Cerebellar nuclear complex (tissue), 1 donor: Measurements from ENCODE around the gene ANKRD55.

Experiments used
- DNase-seq, 2 experiments: peaks; one replicate each; lab custom pipeline; 2025; lab: John Stamatoyannopoulos, UW

ANKRD55 gene

DNA sequence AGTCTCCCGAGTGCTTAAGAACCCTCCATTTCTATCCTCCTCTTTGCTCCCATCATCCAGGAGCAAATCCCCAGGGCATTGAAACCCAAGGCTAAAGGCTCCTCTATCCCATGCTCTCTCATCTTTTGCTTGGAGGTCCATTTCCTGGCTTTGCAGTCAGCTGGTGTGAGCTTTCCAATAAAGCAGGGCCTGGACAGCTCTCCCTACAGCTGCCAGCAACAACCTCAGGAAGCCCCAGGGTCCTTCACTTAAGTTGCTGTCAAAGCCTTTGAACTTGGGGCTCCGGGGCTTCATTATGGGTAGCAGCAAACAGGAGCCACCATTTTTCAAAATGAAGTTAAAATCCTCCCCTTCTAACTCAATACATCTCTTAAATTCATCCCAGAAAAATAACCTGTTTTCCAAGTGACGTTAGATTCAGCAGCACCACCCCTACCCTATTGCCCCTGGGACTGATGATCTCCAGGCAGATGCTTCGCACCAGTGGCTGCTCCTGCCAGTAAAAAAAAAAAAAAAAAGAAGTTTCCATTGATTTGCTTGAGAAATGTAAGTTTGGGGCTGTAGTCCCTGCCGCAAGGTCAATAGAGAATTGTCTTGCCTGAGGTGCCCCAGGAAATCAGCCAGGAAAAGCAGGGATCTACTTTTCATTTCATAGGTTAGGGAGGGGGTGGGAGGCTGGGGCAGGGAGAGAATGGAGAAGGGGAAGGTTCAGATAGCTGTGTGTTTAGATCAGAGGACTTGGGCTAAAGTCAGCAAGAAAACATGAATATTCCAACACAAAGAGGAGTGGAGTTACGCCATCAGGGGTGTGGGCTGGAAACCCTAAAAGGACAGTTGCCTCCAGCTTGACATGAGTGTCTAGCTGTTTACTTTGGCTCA lies 154.6 kb downstream of the ANKRD55 start:
- no peak for DNase-seq

DNA sequence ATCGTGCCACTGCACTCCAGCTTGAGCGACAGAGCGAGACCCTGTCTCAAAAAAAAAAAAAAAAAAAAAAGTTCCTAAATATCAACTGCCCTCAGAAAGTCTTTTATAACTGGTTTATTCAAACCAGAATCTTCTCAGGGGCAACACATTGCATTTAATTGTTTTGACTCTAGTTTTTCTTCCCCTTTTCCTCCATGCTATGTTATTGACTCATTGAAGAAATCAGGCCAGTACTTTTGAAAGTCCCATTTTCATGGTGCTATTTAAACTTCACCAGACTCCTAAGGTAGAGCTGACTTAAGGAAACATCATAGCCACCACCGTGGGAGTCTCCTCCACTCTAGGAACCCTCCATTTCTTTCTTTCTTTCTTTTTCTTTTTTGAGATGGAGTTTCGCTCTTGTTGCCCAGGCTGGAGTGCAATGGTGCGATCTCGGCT lies 155.3 kb downstream of the ANKRD55 start:
- no peak for DNase-seq

GRCh38 chr5:56076486-56076885 lies 156.6 kb downstream of the ANKRD55 start:
- DNase-seq: no peak

DNA sequence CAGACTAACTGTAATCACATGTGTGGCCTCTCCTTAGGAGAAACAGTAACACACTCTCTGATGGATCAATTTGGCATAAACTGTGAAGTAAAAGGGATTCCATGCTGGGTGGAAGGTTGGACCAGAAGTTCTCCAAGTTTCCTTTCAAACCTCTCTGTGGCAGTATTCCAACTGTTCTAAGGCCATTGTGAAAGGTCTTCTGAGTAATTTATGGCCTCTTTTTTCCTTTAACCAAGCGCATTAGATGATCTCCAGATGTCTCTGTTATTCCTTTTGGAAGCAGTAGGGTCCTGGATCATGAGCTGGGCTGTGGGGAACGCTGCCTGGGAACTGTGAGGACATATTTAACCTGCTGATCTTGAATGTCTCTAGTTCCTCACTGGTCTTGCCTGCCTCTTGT lies 157.8 kb downstream of the ANKRD55 start:
- DNase-seq: no peak

DNA sequence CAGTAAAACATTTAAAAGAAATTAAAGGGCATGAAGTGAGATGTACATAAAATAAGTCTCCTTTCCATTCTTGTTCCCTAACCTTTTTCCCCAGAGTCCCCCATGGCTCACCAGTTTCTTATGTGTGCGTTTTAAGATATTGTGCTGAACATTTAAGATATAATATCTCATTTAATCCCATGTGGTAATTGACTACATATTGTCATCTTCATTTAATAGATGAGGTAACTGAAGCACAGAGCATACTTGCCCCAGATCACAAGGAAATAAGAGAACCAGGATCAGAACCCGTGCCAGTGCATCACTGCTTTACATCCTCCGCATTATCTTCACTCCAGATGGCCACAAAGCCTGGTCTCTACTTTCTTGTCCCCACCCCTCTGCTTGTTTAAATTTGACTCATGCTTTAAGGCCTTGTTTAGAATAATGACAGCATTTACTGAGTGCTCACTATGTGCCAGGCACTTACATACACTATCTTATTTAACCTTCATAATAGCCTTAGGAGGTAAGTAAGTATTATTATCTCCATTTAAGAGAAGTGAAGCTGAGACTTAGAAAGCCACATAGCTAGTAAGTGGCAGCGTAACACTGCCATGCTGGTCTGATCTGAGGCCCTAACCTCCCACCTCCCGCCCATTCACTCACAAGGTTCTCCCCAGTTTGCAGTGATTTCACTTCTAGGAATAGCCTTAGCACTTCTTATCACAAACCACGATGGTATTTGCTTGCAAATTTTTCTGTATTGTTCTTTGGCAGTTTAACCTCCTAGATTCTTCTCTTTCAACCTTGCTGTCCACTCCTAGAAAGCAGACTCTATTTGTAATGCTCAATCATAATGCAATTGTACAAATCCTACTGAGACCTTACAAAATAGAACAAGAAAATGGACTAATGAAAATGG lies 160.0 kb downstream of the ANKRD55 start:
- DNase-seq: no peak

DNA sequence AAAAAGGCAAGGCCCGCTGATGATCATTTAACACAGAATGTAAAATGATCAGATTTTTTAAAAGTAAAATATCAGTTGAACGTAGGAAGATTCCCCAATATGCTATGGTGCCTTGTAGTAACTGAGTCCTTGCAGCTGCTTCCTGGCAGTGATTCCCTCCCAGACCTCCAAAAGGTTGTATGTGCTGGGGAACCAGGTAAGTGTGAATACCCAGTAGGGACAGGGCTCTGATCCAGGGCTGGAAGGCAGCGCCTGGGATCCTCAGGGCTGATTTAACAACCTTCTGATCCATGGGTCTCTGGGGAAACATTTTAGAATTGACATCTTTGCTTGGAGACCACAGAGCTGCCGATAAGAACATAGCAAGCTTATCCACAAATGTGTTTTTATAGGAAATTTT lies 161.7 kb downstream of the ANKRD55 start:
- no peak for DNase-seq

DNA sequence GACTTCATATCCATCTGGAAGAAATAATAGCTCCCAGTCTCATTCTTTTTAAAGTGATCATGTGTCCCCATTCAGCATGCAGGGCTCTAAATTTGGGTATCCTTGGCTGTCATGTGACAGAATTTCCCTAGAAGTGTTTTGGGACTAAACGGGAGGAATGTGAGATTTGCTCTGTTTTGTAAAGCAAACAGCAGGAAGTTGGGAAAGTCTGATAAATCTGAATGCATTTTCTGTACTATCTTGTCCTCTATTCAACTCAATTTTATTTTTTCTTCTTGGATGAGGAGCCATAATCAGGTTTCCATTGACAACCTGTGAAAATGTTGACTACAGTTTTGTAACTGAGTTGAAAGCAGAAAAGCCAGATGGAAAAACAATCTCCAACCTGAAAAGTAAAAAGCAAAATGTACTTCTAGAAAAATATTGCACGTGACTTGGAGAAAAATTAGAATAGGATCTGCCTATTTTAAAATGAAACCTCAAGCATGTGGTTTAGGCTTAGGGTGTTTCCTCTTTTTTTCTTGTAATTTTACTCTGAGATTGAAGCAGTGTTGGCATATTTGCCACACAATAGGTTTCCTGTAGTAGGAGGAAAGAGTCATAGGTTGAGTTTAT lies 162.2 kb downstream of the ANKRD55 start:
- DNase-seq: no peak

DNA sequence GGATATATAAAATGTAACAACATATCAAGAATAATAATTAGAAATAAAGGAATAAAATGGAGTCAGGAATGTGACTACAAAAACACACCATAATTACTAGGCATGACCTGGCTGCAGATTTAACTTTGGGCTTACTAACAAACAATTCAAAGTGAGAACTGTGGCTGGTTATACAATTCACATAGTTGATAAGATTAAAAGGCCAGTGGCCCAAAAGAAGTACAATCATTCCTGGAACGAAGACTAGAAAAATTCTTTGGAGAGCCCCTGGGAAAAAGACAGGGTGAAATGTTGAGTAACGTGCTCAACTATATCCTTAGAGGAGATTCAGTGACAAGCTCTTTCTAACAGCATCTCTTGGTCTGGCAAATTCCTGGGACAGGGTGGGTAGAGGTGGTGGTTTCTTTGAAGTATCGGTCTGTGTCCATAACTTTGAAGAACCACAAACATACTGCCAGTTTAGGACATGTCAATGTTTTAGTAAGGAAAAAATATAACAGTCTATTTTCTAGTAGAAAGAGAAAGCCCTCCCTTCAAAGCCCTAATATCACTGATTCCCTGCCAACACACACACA lies 163.4 kb downstream of the ANKRD55 start:
- DNase-seq: no peak

DNA sequence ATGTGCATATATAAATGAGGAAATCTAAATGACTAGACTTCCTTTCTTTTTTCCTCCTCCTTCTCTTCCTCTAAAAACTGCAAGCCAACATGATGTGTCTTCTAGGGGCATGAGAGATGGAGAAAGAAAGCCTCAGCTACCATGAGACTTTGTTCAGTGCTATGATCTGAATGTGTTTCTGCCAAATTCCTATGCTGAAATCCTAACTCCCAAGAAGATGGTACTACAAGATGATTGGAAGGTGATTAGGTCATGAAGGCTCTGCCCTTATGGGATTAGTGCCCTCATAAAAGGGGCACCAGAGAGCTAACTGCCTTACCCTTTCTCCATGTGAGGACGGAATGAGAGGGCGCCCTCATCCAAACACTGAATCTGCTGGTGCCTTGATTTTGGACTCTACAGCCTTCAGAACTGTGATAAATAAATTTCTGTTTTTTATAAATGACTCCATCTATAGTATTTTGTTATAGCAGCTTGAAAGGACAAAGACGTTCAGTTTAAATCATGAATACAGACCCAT lies 166.1 kb downstream of the ANKRD55 start:
- DNase-seq: no peak

DNA sequence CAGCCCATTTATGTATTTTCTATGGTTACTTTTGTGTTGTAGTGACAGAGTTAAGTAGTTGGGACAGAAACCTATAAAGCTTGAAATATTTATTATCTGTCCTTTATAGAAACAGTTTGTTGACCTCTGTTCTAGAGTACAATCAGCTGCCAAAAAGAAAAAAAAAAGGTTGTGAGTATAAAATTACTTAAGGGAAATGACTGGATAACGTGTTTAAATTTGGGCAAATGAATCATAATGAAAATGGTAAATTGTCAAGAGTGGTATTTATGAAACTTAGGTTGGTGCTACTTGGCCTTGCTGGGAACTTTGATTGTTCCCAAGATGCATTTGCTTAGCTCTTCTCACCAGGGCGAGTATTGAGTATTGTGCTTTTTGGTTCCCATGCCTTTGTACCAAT lies 168.1 kb downstream of the ANKRD55 start:
- no peak for DNase-seq

- no peak for DNase-seq
Measured at GRCh38 chr5:56060276-56061110, 172.6 kb downstream of the ANKRD55 start.

GRCh38 chr5:56059854-56060253 lies 173.3 kb downstream of the ANKRD55 start:
- no peak for DNase-seq

DNA sequence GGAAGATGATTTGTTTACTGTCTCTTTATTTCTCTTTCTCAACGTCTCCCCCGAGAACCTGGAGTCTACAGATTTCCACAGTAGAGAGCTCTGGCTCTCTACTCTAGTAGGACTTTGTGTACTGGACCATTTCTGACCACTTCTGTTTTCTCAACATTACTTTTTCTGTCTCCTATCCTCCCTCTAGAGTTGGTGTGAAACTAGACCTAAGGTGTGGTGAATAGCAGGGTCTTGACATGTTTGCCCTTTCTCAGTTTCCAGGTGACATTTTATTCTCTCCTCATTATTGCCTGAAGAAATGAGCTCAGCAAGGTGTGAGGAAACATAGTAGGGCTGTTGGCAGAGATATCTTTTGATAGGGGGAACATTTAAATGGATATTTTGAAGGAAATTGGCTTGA lies 176.3 kb downstream of the ANKRD55 start:
- DNase-seq: no peak

- DNase-seq: no peak
Measured at GRCh38 chr5:56055859-56056258, 177.3 kb downstream of the ANKRD55 start.

DNA sequence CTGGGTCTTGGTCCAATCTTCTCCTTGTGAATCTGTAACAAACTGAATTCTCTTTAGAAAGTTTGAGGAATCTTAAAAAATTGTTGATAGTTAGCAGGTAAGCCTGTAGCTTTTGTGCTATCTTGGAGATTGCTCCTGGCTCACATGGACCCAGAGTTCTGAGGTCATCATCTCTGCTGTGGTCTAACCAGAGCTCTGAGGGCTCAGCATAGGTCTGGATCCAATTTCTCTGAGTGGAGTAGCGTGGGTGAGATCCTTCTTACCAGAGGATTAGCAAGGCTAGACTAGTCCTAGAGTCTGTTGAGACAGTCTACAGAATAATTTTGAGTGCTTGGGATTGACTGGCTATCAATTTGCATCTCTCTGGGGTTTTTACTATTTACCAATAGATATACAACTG lies 177.8 kb downstream of the ANKRD55 start:
- no peak for DNase-seq

GRCh38 chr5:56054666-56055065 lies 178.5 kb downstream of the ANKRD55 start:
- DNase-seq: no peak

GRCh38 chr5:56053363-56053762 lies 179.8 kb downstream of the ANKRD55 start:
- no peak for DNase-seq

DNA sequence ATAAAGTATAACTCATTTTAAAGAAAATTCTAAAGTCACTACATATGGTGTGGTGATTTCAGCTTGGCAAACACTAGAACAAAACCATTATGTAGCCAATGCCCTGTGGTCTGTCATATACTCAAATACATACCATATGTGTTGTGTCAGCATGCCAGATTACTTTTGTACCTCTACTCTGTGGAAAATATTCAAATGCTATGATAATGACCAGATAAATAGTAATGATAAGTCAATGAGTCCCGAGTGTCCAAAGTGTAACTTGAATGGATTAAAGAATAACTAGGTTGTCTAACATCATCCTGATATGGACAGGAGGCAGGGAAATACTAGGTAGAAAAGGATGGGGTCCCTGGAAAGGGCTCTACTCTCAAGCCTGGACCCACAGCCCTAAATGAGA lies 180.4 kb downstream of the ANKRD55 start:
- DNase-seq: no peak

GRCh38 chr5:56050551-56051255 lies 182.4 kb downstream of the ANKRD55 start:
- DNase-seq: no peak
